Astrocyte (in vitro differentiated cells and primary cell): Measurements from ENCODE around the gene PCARE. TPM values are rescaled to one million over a fixed set of nuclear protein-coding genes. Genes with fewer than 3 reads are reported as not detected.

ENCODE experiments used
- DNase-seq: peaks from one replicate; pipeline ENCODE4 v3.0.0-alpha.2; 2010; ENCODE audit warnings: low read depth
- FAIRE-seq: peaks from 2 replicates; lab custom pipeline; 2011; peaks lifted over from hg19 to GRCh38; lab: Jason Lieb, UNC
- H2AFZ ChIP-seq: 2 replicates; pipeline ENCODE4 v1.6.0; 2012; ENCODE audit warnings: low read depth, low read length, inconsistent platforms
- H3K27ac ChIP-seq: 2 replicates; pipeline ENCODE4 v1.5.1; 2011; ENCODE audit warnings: low read depth, low read length, inconsistent platforms
- H3K27me3 ChIP-seq: 2 replicates; pipeline ENCODE4 v1.6.0; 2011; ENCODE audit warnings: low read length, inconsistent platforms; ENCODE audit not compliant: insufficient read depth
- H3K36me3 ChIP-seq: 2 replicates; pipeline ENCODE4 v1.5.1; 2011; ENCODE audit warnings: low read length, inconsistent platforms; ENCODE audit not compliant: insufficient read depth
- H3K4me1 ChIP-seq: 2 replicates; pipeline ENCODE4 v1.5.1; 2011; ENCODE audit warnings: low read length, inconsistent platforms; ENCODE audit not compliant: insufficient read depth
- H3K4me2 ChIP-seq: 2 replicates; pipeline ENCODE4 v1.6.0; 2012; ENCODE audit warnings: low read length, inconsistent platforms
- H3K4me3 ChIP-seq: 2 replicates; pipeline ENCODE4 v1.5.1; 2011; ENCODE audit warnings: low read depth, mild to moderate bottlenecking, low read length, inconsistent platforms; ENCODE audit not compliant: insufficient read depth
- H3K79me2 ChIP-seq: 2 replicates; pipeline ENCODE4 v1.6.0; 2012; ENCODE audit warnings: mild to moderate bottlenecking, low read length, inconsistent platforms; ENCODE audit not compliant: insufficient read depth
- H3K9ac ChIP-seq: 2 replicates; pipeline ENCODE4 v1.6.0; 2012; ENCODE audit warnings: mild to moderate bottlenecking, low read length, inconsistent platforms
- H3K9me3 ChIP-seq: 2 replicates; pipeline ENCODE4 v1.5.1; 2012; ENCODE audit warnings: low read depth, mild to moderate bottlenecking, low read length, inconsistent platforms; ENCODE audit not compliant: insufficient read depth
- H4K20me1 ChIP-seq: 2 replicates; pipeline ENCODE4 v1.6.0; 2012; ENCODE audit warnings: low read length, inconsistent platforms; ENCODE audit not compliant: insufficient read depth
- H3K27ac Mint-ChIP-seq: one replicate; pipeline ENCODE4 v1.8.0; 2021; ENCODE audit warnings: mild to moderate bottlenecking, mixed read lengths; ENCODE audit not compliant: unreplicated experiment
- H3K27me3 Mint-ChIP-seq: one replicate; pipeline ENCODE4 v1.8.0; 2021; ENCODE audit warnings: low read depth, mixed read lengths; ENCODE audit not compliant: unreplicated experiment
- H3K36me3 Mint-ChIP-seq: one replicate; pipeline ENCODE4 v1.8.0; 2021; ENCODE audit warnings: low read depth, mixed read lengths; ENCODE audit not compliant: unreplicated experiment
- H3K4me1 Mint-ChIP-seq: one replicate; pipeline ENCODE4 v1.8.0; 2021; ENCODE audit warnings: low read depth, mixed read lengths; ENCODE audit not compliant: unreplicated experiment
- H3K4me3 Mint-ChIP-seq: one replicate; pipeline ENCODE4 v1.8.0; 2021; ENCODE audit warnings: mild to moderate bottlenecking, moderate library complexity, mixed read lengths; ENCODE audit not compliant: unreplicated experiment
- H3K9me3 Mint-ChIP-seq: one replicate; pipeline ENCODE4 v1.8.0; 2021; ENCODE audit warnings: mild to moderate bottlenecking, mixed read lengths; ENCODE audit not compliant: unreplicated experiment
- CTCF ChIP-seq: IDR thresholded peaks from 2 replicates; pipeline ENCODE4 v1.5.1; 2011; ENCODE audit warnings: low read depth, mild to moderate bottlenecking, inconsistent platforms, low read length, moderate library complexity; ENCODE audit not compliant: insufficient read depth
- EZH2 ChIP-seq: IDR thresholded peaks from 2 replicates; pipeline ENCODE4 v1.6.1; 2012; ENCODE audit warnings: mild to moderate bottlenecking, low read length, inconsistent platforms; ENCODE audit not compliant: insufficient read depth
- total RNA-seq: library from RNA; stranded (reverse); gene quantifications from 2 replicates; pipeline ENCODE4 v1.2.1, GENCODE V29; 2021

Gene PCARE
- total RNA-seq, 1 donor from 2014 or later = not detected

GRCh38 chr2:29071032-29071975 is 3.0 kb downstream of the PCARE start:
- no peaks in the 10 kb centered on the region for H3K4me1 ChIP-seq
- H3K36me3 Mint-ChIP-seq = no peaks in the 10 kb centered on the region
- no peak overlapping the region for H2AFZ ChIP-seq
- FAIRE-seq (no peak), DNase-seq (no peak)
- no peak overlapping the region for H3K4me3 ChIP-seq
- H3K4me3 Mint-ChIP-seq = no peak overlapping the region
- no peaks in the 10 kb centered on the region for H3K4me1 Mint-ChIP-seq
- no peaks in the 10 kb centered on the region for H3K9me3 ChIP-seq
- H3K27ac ChIP-seq = no peak overlapping the region
- no peaks in the 10 kb centered on the region for H4K20me1 ChIP-seq
- no peak overlapping the region for H3K27ac Mint-ChIP-seq
- H3K9me3 Mint-ChIP-seq = peaks cover 1% of the 10 kb centered on the region
- peaks cover 35% of the 10 kb centered on the region for H3K27me3 Mint-ChIP-seq
- no peaks in the 10 kb centered on the region for H3K79me2 ChIP-seq
- no peaks in the 10 kb centered on the region for H3K36me3 ChIP-seq
- no peak overlapping the region for H3K9ac ChIP-seq
- no peak for TF ChIP-seq EZH2
- no peak for TF ChIP-seq CTCF
- H3K4me2 ChIP-seq = no peak overlapping the region
- H3K27me3 ChIP-seq = peaks cover 3% of the 10 kb centered on the region

GRCh38 chr2:29070526-29070925 is 3.8 kb downstream of the PCARE start:
- no peak for DNase-seq
- Mint-ChIP-seq H3K9me3 (peaks cover 1% of the 10 kb centered on the region), H3K4me3 (no peak overlapping the region), H3K27me3 (peaks cover 37% of the 10 kb centered on the region), H3K27ac (no peak overlapping the region), H3K36me3 (no peaks in the 10 kb centered on the region), H3K4me1 (no peaks in the 10 kb centered on the region)
- Histone ChIP-seq H4K20me1 (no peaks in the 10 kb centered on the region), H3K9me3 (no peaks in the 10 kb centered on the region), H3K36me3 (no peaks in the 10 kb centered on the region), H3K79me2 (no peaks in the 10 kb centered on the region), H3K4me3 (no peak overlapping the region), H2AFZ (no peak overlapping the region), H3K4me1 (no peaks in the 10 kb centered on the region), H3K4me2 (no peak overlapping the region), H3K9ac (no peak overlapping the region), H3K27me3 (peaks cover 3% of the 10 kb centered on the region), H3K27ac (no peak overlapping the region)
- FAIRE-seq = no peak
- TF ChIP-seq EZH2 (no peak), CTCF (no peak)

- no peaks in the 10 kb centered on the region for H3K9me3 Mint-ChIP-seq
- H3K27me3 Mint-ChIP-seq = peaks cover 34% of the 10 kb centered on the region
- no peak overlapping the region for H3K4me2 ChIP-seq
- H3K79me2 ChIP-seq = no peaks in the 10 kb centered on the region
- H3K4me3 ChIP-seq = no peak overlapping the region
- FAIRE-seq (no peak), DNase-seq (no peak)
- H4K20me1 ChIP-seq = no peaks in the 10 kb centered on the region
- H3K36me3 Mint-ChIP-seq = no peaks in the 10 kb centered on the region
- peaks cover 3% of the 10 kb centered on the region for H3K27me3 ChIP-seq
- no peaks in the 10 kb centered on the region for H3K4me1 Mint-ChIP-seq
- no peaks in the 10 kb centered on the region for H3K36me3 ChIP-seq
- H2AFZ ChIP-seq = no peak overlapping the region
- TF ChIP-seq EZH2 (no peak), CTCF (no peak)
- H3K9me3 ChIP-seq = no peaks in the 10 kb centered on the region
- H3K27ac ChIP-seq = no peak overlapping the region
- no peak overlapping the region for H3K27ac Mint-ChIP-seq
- peaks cover 5% of the 10 kb centered on the region for H3K4me1 ChIP-seq
- H3K9ac ChIP-seq = no peak overlapping the region
- no peak overlapping the region for H3K4me3 Mint-ChIP-seq
Observed at GRCh38 chr2:29068513-29068912, 5.8 kb downstream of the PCARE start.
